Endothelial cell of umbilical vein (primary cell): Measurements from ENCODE around the gene CPB1. TPM values are rescaled to one million over a fixed set of nuclear protein-coding genes. Genes with fewer than 3 reads are reported as not detected.

Experiments used
- BruUV-seq: library from RNA; stranded (reverse); fragments of 400-500 nt; replicated peaks from 2 replicates; lab custom pipeline; 2021; lab: Mats Ljungman, UMichigan
- CTCF ChIA-PET: fragments of 300-600, 350-600 bp; sonication (Branson Sonifier 250); formaldehyde crosslinking; loops from one replicate; lab custom pipeline; 2021; ENCODE audit warnings: antibody characterized with exemption, inconsistent platforms; lab: Charles Lee
- POLR2A ChIA-PET: fragments of 300-600, 350-600 bp; sonication (Branson Sonifier 250); formaldehyde crosslinking; loops from one replicate; lab custom pipeline; 2021; ENCODE audit warnings: antibody characterized with exemption, inconsistent platforms; lab: Charles Lee
- DNase-seq: peaks from one replicate; pipeline ENCODE4 v3.0.0-alpha.2; 2011; ENCODE audit warnings: low read depth, low spot score
- FAIRE-seq: peaks from 2 replicates; lab custom pipeline; 2011; peaks lifted over from hg19 to GRCh38; lab: Jason Lieb, UNC
- H2AFZ ChIP-seq: 2 replicates; pipeline ENCODE4 v1.6.0; 2012; ENCODE audit warnings: low read depth, low read length, control low read depth, inconsistent platforms
- H3K27ac ChIP-seq: 2 replicates; pipeline ENCODE4 v1.5.1; 2011; ENCODE audit warnings: low read depth, mild to moderate bottlenecking, control low read depth, low read length, moderate library complexity; ENCODE audit not compliant: insufficient read depth
- H3K27me3 ChIP-seq, 2 experiments: 2 replicates each; pipeline versions ENCODE4 v1.6.0 to v1.6.1; 2011; ENCODE audit warnings: low read length in 2 of 2, mixed read lengths in 1 of 2; ENCODE audit not compliant: control insufficient read depth in 2 of 2, insufficient read depth in 2 of 2
- H3K36me3 ChIP-seq, 2 experiments: 2 replicates in 1 of 2; 3 replicates in 1 of 2; pipeline ENCODE4 v1.5.1; 2011; ENCODE audit warnings: low read length in 2 of 2, mild to moderate bottlenecking in 1 of 2, moderate library complexity in 1 of 2; ENCODE audit not compliant: control insufficient read depth in 2 of 2, insufficient read depth in 2 of 2; ENCODE audit errors: extremely low read depth in 1 of 2
- H3K4me1 ChIP-seq: 3 replicates; pipeline ENCODE4 v1.5.1; 2011; ENCODE audit warnings: mild to moderate bottlenecking, low read length; ENCODE audit not compliant: control insufficient read depth, insufficient read depth; ENCODE audit errors: extremely low read depth
- H3K4me2 ChIP-seq: 2 replicates; pipeline ENCODE4 v1.6.1; 2011; ENCODE audit warnings: low read length, control low read depth, mixed read lengths; ENCODE audit not compliant: insufficient read depth
- H3K4me3 ChIP-seq, 3 experiments: fragments of 200-600 bp in 1 of 3; sonication (generic), shearing (Covaris generic) in 1 of 3; replicated peaks in 1 of 3; 2 replicates each; pipeline ENCODE4 v1.5.1; 2011 to 2016; ENCODE audit warnings: control low read depth in 3 of 3, low read length in 3 of 3, mild to moderate bottlenecking in 2 of 3, inconsistent platforms in 1 of 3, low read depth in 1 of 3, moderate library complexity in 1 of 3; ENCODE audit not compliant: insufficient read depth in 1 of 3
- H3K79me2 ChIP-seq: 2 replicates; pipeline ENCODE4 v1.6.0; 2012; ENCODE audit warnings: low read length, inconsistent platforms; ENCODE audit not compliant: control insufficient read depth, insufficient read depth
- H3K9ac ChIP-seq: replicated peaks from 2 replicates; pipeline ENCODE3; 2011; ENCODE audit warnings: low read length, control low read depth; ENCODE audit not compliant: insufficient read depth; ENCODE audit errors: extremely low read depth
- H3K9me1 ChIP-seq: replicated peaks from 3 replicates; pipeline ENCODE4 v1.6.0; 2011; ENCODE audit warnings: mild to moderate bottlenecking, low read length; ENCODE audit not compliant: control insufficient read depth, insufficient read depth; ENCODE audit errors: extremely low read depth
- H3K9me3 ChIP-seq: replicated peaks from 2 replicates; pipeline ENCODE4 v1.5.1; 2012; ENCODE audit warnings: low read length, inconsistent platforms; ENCODE audit not compliant: control insufficient read depth, insufficient read depth
- H4K20me1 ChIP-seq: replicated peaks from 2 replicates; pipeline ENCODE3; 2011; ENCODE audit warnings: mild to moderate bottlenecking, low read length; ENCODE audit not compliant: control insufficient read depth, insufficient read depth; ENCODE audit errors: extremely low read depth
- CTCF ChIP-seq, 2 donors: IDR thresholded peaks; 1 replicate in 1 of 2; 2 replicates in 1 of 2; pipeline ENCODE4 v1.5.1; 2011; ENCODE audit warnings: low read length in 2 of 2, mild to moderate bottlenecking in 2 of 2, moderate library complexity in 2 of 2, control low read depth in 1 of 2, inconsistent platforms in 1 of 2, low read depth in 1 of 2; ENCODE audit not compliant: insufficient read depth in 1 of 2; ENCODE audit errors: extremely low read depth in 1 of 2
- EZH2 ChIP-seq: IDR thresholded peaks from 2 replicates; pipeline ENCODE4 v1.6.1; 2012; ENCODE audit warnings: borderline replicate concordance, low read depth, mild to moderate bottlenecking, moderate library complexity, low read length, inconsistent platforms; ENCODE audit not compliant: severe bottlenecking
- FOS ChIP-seq: IDR thresholded peaks from 2 replicates; pipeline ENCODE4 v1.6.1; 2011; ENCODE audit warnings: mild to moderate bottlenecking, low read length, moderate library complexity, borderline replicate concordance; ENCODE audit not compliant: insufficient read depth
- GATA2 ChIP-seq: IDR thresholded peaks from 2 replicates; pipeline ENCODE4 v1.7.0; 2011; ENCODE audit warnings: low read depth, mild to moderate bottlenecking, moderate library complexity, mixed read lengths, low read length; ENCODE audit not compliant: insufficient read length, insufficient read depth
- JUN ChIP-seq: IDR thresholded peaks from 2 replicates; pipeline ENCODE4 v1.6.1; 2011; ENCODE audit warnings: borderline replicate concordance, low read depth; ENCODE audit not compliant: insufficient read length, insufficient read depth
- MAX ChIP-seq: IDR thresholded peaks from 2 replicates; pipeline ENCODE4 v1.6.1; 2011; ENCODE audit not compliant: insufficient read depth, insufficient read length
- MYC ChIP-seq: IDR thresholded peaks from one replicate; pipeline ENCODE4 v1.6.1; 2011; ENCODE audit warnings: mild to moderate bottlenecking, low read depth, low read length
- POLR2A ChIP-seq: IDR thresholded peaks from 2 replicates; pipeline ENCODE4 v1.6.1; 2012; ENCODE audit warnings: low read depth, mild to moderate bottlenecking, control low read depth, low read length
- POLR2AphosphoS5 ChIP-seq: IDR thresholded peaks from 2 replicates; pipeline ENCODE4 v1.6.1; 2012; ENCODE audit warnings: low read depth, mild to moderate bottlenecking, control low read depth, low read length, moderate library complexity; ENCODE audit not compliant: insufficient read depth
- dilution Hi-C: fragments of 300-500 bp; cut with MboI; formaldehyde crosslinking; loops from one replicate; pipeline ENCODE4 v1.15.0; 2019; ENCODE audit warnings: low sequenced_read_pairs; ENCODE audit not compliant: extremely low pct_ligation_motif_present
- intact Hi-C: fragments of 100-400 bp; cut with micrococcal nuclease; formaldehyde crosslinking; loops from one replicate; pipeline ENCODE4 v1.10.0; 2022
- polyA plus RNA-seq, 4 experiments: library from polyadenylated mRNA; depleted of rRNA in 3 of 4; stranded (reverse) in 3 of 4; unstranded in 1 of 4; fragments of >200 nt; gene quantifications; 2 replicates each; pipeline versions ENCODE4 v1.2.1 to v1.2.3, GENCODE V29; 2011 to 2012; ENCODE audit warnings: missing spikeins in 1 of 4
- total RNA-seq: library from RNA; stranded (reverse); gene quantifications from 2 replicates; pipeline ENCODE4 v1.2.3, GENCODE V29; 2021

CPB1 gene
- total and polyA plus RNA-seq, 2 donors (not counting 3 experiments of a cell fraction or from before 2014, with no cell fraction given), result not detected

- CTCF ChIA-PET, result no interaction called here
- TF ChIP-seq GATA2 (no peak), FOS (no peak), JUN (no peak), MYC (no peak), MAX (no peak), POLR2AphosphoS5 (no peak), EZH2 (no peak), CTCF (IDR thresholded peaks at IDR 0.05; ENCODE audit: extremely low read depth in 1 of 2, insufficient read depth in 1 of 2, low read depth in 1 of 2, low read length in 2 of 2) (no peak), POLR2A (no peak)
- H3K79me2 ChIP-seq, result no peaks in the 10 kb centered on the region
- POLR2A ChIA-PET, result no interaction called here
- no peak overlapping the region for H3K9ac ChIP-seq
- no peak overlapping the region for H2AFZ ChIP-seq
- H3K4me1 ChIP-seq, result no peaks in the 10 kb centered on the region
- dilution Hi-C loops (no loop called here), intact Hi-C loops (no loop called here)
- H3K27ac ChIP-seq, result no peak overlapping the region
- BruUV-seq, result no TSS peak
- no peak for FAIRE-seq
- peaks cover 2 to 5% of the 10 kb centered on the region in 2 experiments for H3K27me3 ChIP-seq
- H3K4me3 ChIP-seq, result no peak overlapping the region
- H3K36me3 ChIP-seq, result no peaks in the 10 kb centered on the region
- no peak overlapping the region for H3K4me2 ChIP-seq
- no peaks in the 10 kb centered on the region for H4K20me1 ChIP-seq
- H3K9me1 ChIP-seq, result no peaks in the 10 kb centered on the region
- DNase-seq, result no peak
- H3K9me3 ChIP-seq, result no peaks in the 10 kb centered on the region
These were observed 12.8 kb downstream of the CPB1 start for GRCh38 chr3:148840451-148840850.
